ENCODE results near the gene OGDHL. TPM values are rescaled to one million over a fixed set of nuclear protein-coding genes. Genes with fewer than 3 reads are reported as not detected.

OGDHL gene
- polyA plus RNA-seq, 12 donors: 0.16 to 0.68 (median 0.42) TPM; not detected in 2

GRCh38 chr10:49690698-49691356 lies 71.3 kb downstream of the OGDHL start:
- no peak for DNase-seq

- DNase-seq: no peak
Measured at GRCh38 chr10:49689882-49690510, 72.1 kb downstream of the OGDHL start.

- no peak for DNase-seq
Measured at GRCh38 chr10:49688920-49689319, 73.2 kb downstream of the OGDHL start.

- DNase-seq: no peak
Measured at GRCh38 chr10:49688261-49688846, 73.8 kb downstream of the OGDHL start.

DNA sequence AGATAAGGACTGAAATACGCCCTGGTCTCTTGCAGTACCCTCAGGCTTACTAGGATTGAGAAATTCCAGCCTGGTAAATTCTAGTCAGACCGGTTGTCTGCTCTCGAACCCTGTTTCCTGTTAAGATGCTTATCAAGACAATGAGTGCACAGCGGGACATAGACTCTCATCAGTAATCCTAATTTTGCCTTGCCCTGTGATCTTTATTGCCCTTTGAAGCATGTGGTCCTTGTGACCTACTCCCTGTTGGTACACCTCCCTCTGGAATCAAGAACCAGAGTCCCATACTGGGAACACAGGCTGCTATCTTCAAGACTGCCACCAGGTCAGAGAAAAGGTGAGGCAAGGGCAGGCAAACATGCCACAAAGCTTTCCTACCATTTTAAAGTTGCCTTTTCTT lies 75.5 kb downstream of the OGDHL start:
- no peak for DNase-seq

Other genes with a start within 250 kb of the OGDHL start
- 10 to 100 TPM in 10 of 12 donors, 1 to 10 TPM in 1, not detected in 1; 9.3 to 24.1 (median 12.7) TPM for gene ERCC6, start 223.2 kb downstream of the OGDHL start, polyA plus RNA-seq (ENCODE audit: insufficient read length in 12 of 12)
- not detected for gene SLC18A3, start 152.0 kb downstream of the OGDHL start, polyA plus RNA-seq (ENCODE audit: insufficient read length in 12 of 12)
- not detected for gene CHAT, start 148.3 kb downstream of the OGDHL start, polyA plus RNA-seq (ENCODE audit: insufficient read length in 12 of 12)
- under 1 TPM in 1 of 12 donors, not detected in 11; 0.08 TPM for gene C10orf53, start 82.7 kb downstream of the OGDHL start, polyA plus RNA-seq (ENCODE audit: insufficient read length in 12 of 12)
- 10 to 100 TPM in 11 of 12 donors, not detected in 1; 17.7 to 25.2 (median 20.6) TPM for gene PARG, start 179.7 kb upstream of the OGDHL start, polyA plus RNA-seq (ENCODE audit: insufficient read length in 12 of 12)
- 10 to 100 TPM in 11 of 12 donors, not detected in 1; 11.3 to 27.8 (median 15.0) TPM for gene TIMM23B, start 179.7 kb upstream of the OGDHL start, polyA plus RNA-seq (ENCODE audit: insufficient read length in 12 of 12)
- gene AGAP6, start 226.1 kb upstream of the OGDHL start, polyA plus RNA-seq (ENCODE audit: insufficient read length in 12 of 12): 10 to 100 TPM in 8 of 12 donors, 1 to 10 TPM in 3, not detected in 1; 7.0 to 24.6 (median 14.0) TPM